Right lobe of liver (tissue), 6 donors: ENCODE measurements around the gene AAGAB. TPM values are rescaled to one million over a fixed set of nuclear protein-coding genes. Genes with fewer than 3 reads are reported as not detected.

Source experiments
- ATAC-seq, 4 donors: fragments of 200-7000 bp; cut with Tn5 transposase; one replicate each; pipeline ENCODE4 v1.9.1; 2020; ENCODE audit warnings: mild to moderate bottlenecking in 4 of 4, moderate library complexity in 4 of 4
- DNase-seq, 3 donors: peaks; one replicate each; pipeline ENCODE4 v3.0.0-alpha.2; 2020
- H3K27ac ChIP-seq, 3 donors: fragments of 200-600 bp; one replicate each; pipeline ENCODE4 v1.8.0; 2022
- H3K27me3 ChIP-seq, 2 donors: fragments of 200-600 bp; one replicate each; pipeline ENCODE4 v1.8.0; 2022
- H3K36me3 ChIP-seq, 4 donors: fragments of 200-600 bp; sonication (generic) in 1 of 4; one replicate each; pipeline versions ENCODE4 v1.5.1 to v1.8.0; 2017 to 2022; ENCODE audit warnings: control low read depth in 1 of 4
- H3K4me1 ChIP-seq, 4 donors: fragments of 200-600 bp; sonication (generic) in 1 of 4; one replicate each; pipeline versions ENCODE4 v1.5.1 to v1.8.0; 2017 to 2022; ENCODE audit warnings: control low read depth in 1 of 4
- H3K4me3 ChIP-seq, 3 donors: fragments of 200-600 bp; one replicate each; pipeline ENCODE4 v1.8.0; 2022
- H3K9me3 ChIP-seq, 4 donors: fragments of 200-600 bp; sonication (generic) in 1 of 4; one replicate each; pipeline versions ENCODE4 v1.5.1 to v1.8.0; 2017 to 2022; ENCODE audit warnings: control low read depth in 1 of 4
- POLR2A ChIP-seq: fragments of 450-650 bp; IDR thresholded peaks from one replicate; pipeline ENCODE4 v1.6.1; 2017; ENCODE audit warnings: antibody characterized with exemption, mild to moderate bottlenecking
- WGBS: methylation state at CpG from one replicate; pipeline ENCODE4 v1.1.6; 2018; ENCODE audit warnings: low coverage, low lambda C conversion rate; ENCODE audit not compliant: insufficient coverage; ENCODE audit errors: missing lambda C conversion rate; 5-methylcytosine and 5-hydroxymethylcytosine counted together
- intact Hi-C, 2 donors: fragments of 100-400 bp; cut with DNase I; formaldehyde crosslinking; loops; one replicate each; pipeline versions ENCODE4 v1.11.2 to v1.14.1; 2022
- total RNA-seq, 6 experiments: library from RNA; depleted of rRNA in 2 of 6; stranded (reverse); fragments of >200 nt in 2 of 6; fragmentation: NEBNext Ultra II Directional in 3 of 6; extraction: Animal tissue kit (Norgen Biotek cat#: 25700) in 3 of 6; gene quantifications; one replicate each; pipeline versions ENCODE4 v1.1.0 to v1.2.4, GENCODE V29; 2016 to 2023
- TF ChIP-seq, protein P1 (sequence below), 4 donors: fragments of 200-600 bp in 3 of 4; fragments of 450-650 bp in 1 of 4; IDR thresholded peaks; one replicate each; pipeline versions ENCODE4 v1.5.1 to v1.8.0; 2016 to 2022; ENCODE audit warnings: antibody characterized with exemption in 4 of 4, mild to moderate bottlenecking in 2 of 4
- donor health status: DM: no; HTN: yes; CAD: no.
- donor health status: DM: no; HTN: no; CAD: no.
- donor health status: DM: no; HTN: no; CAD: no.
- donor health status: DM: no; HTN: yes; CAD: no.
- donor health status: DM: no; HTN: yes; CAD: no.

The AAGAB gene
- total RNA-seq, 6 experiments from 2014 or later, result 11.0 to 15.6 (median 13.6) TPM

DNA sequence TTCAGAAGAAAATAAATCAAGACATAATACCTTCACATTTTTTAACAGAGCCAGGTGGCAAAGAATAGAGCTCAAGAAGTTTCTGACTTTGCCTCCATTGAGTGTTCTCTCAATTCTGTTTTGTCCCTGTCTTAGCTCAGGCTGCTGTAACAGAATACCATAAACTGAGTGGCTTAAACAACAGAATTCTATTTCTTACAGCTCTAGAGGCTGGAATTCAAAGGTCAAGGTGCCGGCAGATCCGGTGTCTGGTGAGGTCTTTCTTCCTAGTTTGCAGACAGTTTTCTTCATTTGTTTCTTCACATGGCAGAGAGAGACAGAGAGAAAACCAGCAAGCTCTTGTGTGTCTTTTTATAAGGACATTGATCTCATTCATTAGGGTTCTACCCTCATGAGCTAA, 25.8 kb upstream of the AAGAB start:
- no peak for TF ChIP-seq POLR2A
- TF ChIP-seq, protein P1, sequence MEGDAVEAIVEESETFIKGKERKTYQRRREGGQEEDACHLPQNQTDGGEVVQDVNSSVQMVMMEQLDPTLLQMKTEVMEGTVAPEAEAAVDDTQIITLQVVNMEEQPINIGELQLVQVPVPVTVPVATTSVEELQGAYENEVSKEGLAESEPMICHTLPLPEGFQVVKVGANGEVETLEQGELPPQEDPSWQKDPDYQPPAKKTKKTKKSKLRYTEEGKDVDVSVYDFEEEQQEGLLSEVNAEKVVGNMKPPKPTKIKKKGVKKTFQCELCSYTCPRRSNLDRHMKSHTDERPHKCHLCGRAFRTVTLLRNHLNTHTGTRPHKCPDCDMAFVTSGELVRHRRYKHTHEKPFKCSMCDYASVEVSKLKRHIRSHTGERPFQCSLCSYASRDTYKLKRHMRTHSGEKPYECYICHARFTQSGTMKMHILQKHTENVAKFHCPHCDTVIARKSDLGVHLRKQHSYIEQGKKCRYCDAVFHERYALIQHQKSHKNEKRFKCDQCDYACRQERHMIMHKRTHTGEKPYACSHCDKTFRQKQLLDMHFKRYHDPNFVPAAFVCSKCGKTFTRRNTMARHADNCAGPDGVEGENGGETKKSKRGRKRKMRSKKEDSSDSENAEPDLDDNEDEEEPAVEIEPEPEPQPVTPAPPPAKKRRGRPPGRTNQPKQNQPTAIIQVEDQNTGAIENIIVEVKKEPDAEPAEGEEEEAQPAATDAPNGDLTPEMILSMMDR (IDR thresholded peaks at IDR 0.05), result no peak
- H3K27ac ChIP-seq, result no peak overlapping the region
- intact Hi-C loops, result no loop called here
- no peak overlapping the region for H3K4me3 ChIP-seq
- 77% methylated on average over 2 of the region's 2 CpGs for WGBS
- no peak for DNase-seq
- no peaks in the 10 kb centered on the region for H3K4me1 ChIP-seq
- H3K36me3 ChIP-seq, result no peaks in the 10 kb centered on the region
- H3K27me3 ChIP-seq, result no peaks in the 10 kb centered on the region
- H3K9me3 ChIP-seq, result no peaks in the 10 kb centered on the region
- ATAC-seq, result no peak

DNA sequence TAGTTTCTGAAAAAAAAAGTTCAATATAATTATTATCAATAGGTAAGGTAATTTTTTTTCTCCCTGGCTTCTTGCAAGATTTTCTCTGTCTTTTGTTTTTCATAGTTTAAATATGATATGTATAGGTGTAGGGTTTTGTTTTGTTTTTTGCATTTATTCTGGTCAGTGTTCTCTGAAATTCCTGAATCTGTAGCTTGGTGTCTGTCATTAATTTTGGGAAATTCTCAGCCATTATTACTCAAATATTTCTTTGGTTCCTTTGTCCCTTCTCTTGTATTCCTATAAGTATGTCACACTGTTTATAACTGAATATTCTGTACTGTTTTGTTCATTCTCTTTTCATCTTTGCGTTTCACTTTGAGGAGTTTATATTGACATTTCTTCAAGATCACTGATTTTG, 22.2 kb upstream of the AAGAB start:
- no peaks in the 10 kb centered on the region for H3K4me1 ChIP-seq
- no peak overlapping the region for H3K27ac ChIP-seq
- 92% methylated on average over 1 of the region's 1 CpG for WGBS
- H3K4me3 ChIP-seq, result no peak overlapping the region
- no peak for TF ChIP-seq POLR2A
- TF ChIP-seq, protein P1 (IDR thresholded peaks at IDR 0.05), result no peak
- no peaks in the 10 kb centered on the region for H3K27me3 ChIP-seq
- no peak for DNase-seq
- no peaks in the 10 kb centered on the region for H3K36me3 ChIP-seq
- intact Hi-C loops, result no loop called here
- no peak for ATAC-seq
- H3K9me3 ChIP-seq, result no peaks in the 10 kb centered on the region

DNA sequence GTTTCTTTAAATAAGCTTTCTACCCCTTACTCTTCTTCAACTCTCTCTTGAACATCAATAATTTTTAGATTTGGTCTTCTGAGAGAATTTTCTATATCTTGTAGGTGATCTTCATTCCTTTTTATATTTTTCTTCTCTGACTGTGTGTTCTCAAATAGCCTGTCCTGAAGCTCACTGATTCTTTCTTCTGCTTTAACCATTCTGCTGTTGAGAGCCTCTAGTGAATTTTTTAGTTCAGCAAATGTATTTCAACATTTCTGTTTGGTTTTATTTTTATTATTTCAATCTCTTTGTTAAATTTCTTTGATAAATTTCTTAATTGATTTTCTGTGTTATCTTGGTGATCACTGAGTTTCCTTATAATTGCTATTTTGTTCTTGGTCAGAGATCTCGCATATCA, 19.8 kb upstream of the AAGAB start:
- no peaks in the 10 kb centered on the region for H3K4me1 ChIP-seq
- TF ChIP-seq, protein P1 (IDR thresholded peaks at IDR 0.05), result no peak
- TF ChIP-seq POLR2A, result no peak
- intact Hi-C loops, result no loop called here
- H3K36me3 ChIP-seq, result no peaks in the 10 kb centered on the region
- WGBS, result 86% methylated on average over 1 of the region's 1 CpG
- H3K4me3 ChIP-seq, result no peak overlapping the region
- ATAC-seq (no peak), DNase-seq (no peak)
- H3K27ac ChIP-seq, result no peak overlapping the region
- H3K27me3 ChIP-seq, result no peaks in the 10 kb centered on the region
- H3K9me3 ChIP-seq, result no peaks in the 10 kb centered on the region

DNA sequence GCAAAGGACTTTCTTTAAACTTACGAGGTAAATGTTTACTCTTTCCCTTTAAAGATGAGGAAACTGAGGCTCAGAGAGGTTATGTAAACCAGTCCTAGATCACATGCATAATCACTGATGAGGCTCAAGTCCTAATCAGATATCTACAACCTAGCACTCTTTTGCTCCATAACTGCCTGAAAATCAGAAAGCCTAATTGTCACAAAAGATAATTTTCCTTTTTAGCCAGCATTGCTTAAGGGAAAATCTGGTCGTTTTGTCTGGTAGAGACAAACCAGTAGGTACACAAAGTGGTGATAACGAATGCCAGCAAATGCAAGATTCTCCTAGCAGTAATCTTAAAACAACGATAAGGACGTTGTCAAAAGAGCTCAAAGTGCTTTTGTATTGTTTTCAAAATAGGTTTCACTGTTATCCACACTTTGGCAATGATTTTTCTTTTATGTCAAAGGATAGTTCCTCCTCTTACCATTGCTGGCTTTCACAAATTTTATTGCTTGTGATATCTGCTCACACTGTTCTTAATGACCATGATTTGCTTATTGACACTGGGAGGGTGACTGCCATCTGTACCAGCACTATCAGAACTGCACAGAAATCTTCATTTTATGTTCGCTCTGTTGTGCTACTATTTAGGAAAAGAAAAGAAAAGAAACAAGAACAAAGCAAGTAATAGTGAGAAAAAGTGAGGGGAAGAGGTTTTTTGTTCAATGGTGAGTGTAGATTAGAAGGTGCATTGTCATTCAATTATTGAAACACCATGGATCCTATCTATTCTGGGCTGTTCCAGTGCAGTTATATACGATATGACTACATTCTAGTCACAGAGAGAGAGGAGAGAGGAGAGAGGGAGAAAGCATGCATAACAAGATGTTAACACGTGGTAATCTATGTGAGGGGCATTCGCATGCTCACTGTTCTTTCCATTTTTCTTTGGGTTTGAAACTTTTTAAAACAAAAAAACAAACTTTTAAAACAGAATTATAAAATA, 13.8 kb upstream of the AAGAB start:
- intact Hi-C loops, result no loop called here
- no peaks in the 10 kb centered on the region for H3K9me3 ChIP-seq
- DNase-seq, result no peak
- H3K36me3 ChIP-seq, result no peaks in the 10 kb centered on the region
- H3K27me3 ChIP-seq, result no peaks in the 10 kb centered on the region
- TF ChIP-seq, protein P1 (IDR thresholded peaks at IDR 0.05), result no peak
- TF ChIP-seq POLR2A, result no peak
- H3K4me1 ChIP-seq, result no peaks in the 10 kb centered on the region
- H3K27ac ChIP-seq, result no peak overlapping the region
- 75% methylated on average over 9 of the region's 9 CpGs for whole genome bisulfite sequencing
- no peak for ATAC-seq
- H3K4me3 ChIP-seq, result no peak overlapping the region
